GM04503 (cell line): ENCODE data around the gene TMEM213.

Source experiments
- DNase-seq: peaks from one replicate; pipeline ENCODE4 v3.0.0-alpha.2; 2012; ENCODE audit warnings: low read depth

TMEM213 gene

GRCh38 chr7:138876326-138876725, 78.5 kb downstream of the TMEM213 start:
- no peak for DNase-seq

- DNase-seq, result no peak
Observed at GRCh38 chr7:138878051-138878450, 80.3 kb downstream of the TMEM213 start.

- DNase-seq, result no peak
Observed at GRCh38 chr7:138878856-138879255, 81.1 kb downstream of the TMEM213 start.

- DNase-seq, result no peak
Observed at GRCh38 chr7:138879356-138879755, 81.6 kb downstream of the TMEM213 start.

- no peak for DNase-seq
Observed at GRCh38 chr7:138880881-138881578, 83.2 kb downstream of the TMEM213 start.

GRCh38 chr7:138881579-138882188, 83.9 kb downstream of the TMEM213 start:
- DNase-seq, result no peak

GRCh38 chr7:138882249-138882648, 84.5 kb downstream of the TMEM213 start:
- DNase-seq, result no peak

- DNase-seq, result no peak
Observed at GRCh38 chr7:138885383-138886147, 87.8 kb downstream of the TMEM213 start.

GRCh38 chr7:138886501-138886917, 88.7 kb downstream of the TMEM213 start:
- DNase-seq, result peak; percentile 37

GRCh38 chr7:138887085-138887710, 89.4 kb downstream of the TMEM213 start:
- DNase-seq, result no peak
